Measurements from ENCODE around the gene ADIPOR1.
A peak's percentile ranks its signal among the peaks of the same experiment; 100 is the strongest.
"Not testable (repeated sequence)": the region's sequence is repeated elsewhere in the genome, so short reads cannot be mapped to it uniquely, and the experiment has no call there.

ADIPOR1 gene, protein sequence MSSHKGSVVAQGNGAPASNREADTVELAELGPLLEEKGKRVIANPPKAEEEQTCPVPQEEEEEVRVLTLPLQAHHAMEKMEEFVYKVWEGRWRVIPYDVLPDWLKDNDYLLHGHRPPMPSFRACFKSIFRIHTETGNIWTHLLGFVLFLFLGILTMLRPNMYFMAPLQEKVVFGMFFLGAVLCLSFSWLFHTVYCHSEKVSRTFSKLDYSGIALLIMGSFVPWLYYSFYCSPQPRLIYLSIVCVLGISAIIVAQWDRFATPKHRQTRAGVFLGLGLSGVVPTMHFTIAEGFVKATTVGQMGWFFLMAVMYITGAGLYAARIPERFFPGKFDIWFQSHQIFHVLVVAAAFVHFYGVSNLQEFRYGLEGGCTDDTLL
- total RNA-seq = 98.6 to 131 reads per million in 2 experiments

DNA sequence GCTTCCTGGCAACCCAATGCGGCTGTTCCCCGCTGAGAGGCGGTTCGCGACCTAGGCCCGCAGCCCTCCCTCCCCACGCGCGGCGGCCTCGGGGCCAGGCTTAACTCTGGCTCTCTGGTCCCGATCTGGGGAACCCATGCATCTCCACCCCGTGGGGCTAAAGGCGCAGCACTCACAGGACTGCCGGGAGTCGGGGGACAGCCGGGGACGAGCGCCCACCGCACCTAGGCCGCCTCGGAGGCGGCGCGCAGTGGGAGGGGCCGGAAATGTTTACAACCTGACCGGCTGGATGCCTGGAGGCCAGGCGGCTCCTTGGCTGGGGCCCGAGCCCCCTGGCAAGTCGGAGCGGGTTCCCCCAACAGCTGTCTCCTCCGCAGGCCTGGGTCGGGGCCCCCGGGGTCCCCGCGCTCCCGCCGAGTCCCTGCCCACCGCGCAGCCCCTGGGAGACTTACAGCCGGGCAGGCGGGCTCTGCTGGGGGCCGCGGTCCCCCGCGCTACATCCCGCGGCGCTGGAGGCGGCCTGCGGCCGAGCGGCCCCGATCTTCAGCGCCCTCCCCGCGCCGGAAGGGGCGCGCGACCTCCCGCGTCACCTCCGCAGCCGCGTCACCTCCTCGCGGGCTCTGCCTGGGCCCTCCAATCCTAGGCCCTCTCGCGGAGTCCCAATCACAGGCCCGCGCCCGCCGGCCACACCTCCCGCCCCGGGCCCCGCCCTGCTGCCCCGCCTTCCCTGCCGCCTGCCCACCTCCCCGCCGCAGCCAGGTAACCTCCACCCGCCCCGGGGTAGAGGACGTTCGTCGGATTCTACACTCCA is at the start of gene ADIPOR1:
Gene ADIPOR1 (minus strand): TSS at position 580 of the 811 bp plus-strand sequence. CDS start 7,242 bp downstream, outside the sequence.
- peak; percentile 91 for DNase-seq (ENCODE audit: low read depth)

DNA sequence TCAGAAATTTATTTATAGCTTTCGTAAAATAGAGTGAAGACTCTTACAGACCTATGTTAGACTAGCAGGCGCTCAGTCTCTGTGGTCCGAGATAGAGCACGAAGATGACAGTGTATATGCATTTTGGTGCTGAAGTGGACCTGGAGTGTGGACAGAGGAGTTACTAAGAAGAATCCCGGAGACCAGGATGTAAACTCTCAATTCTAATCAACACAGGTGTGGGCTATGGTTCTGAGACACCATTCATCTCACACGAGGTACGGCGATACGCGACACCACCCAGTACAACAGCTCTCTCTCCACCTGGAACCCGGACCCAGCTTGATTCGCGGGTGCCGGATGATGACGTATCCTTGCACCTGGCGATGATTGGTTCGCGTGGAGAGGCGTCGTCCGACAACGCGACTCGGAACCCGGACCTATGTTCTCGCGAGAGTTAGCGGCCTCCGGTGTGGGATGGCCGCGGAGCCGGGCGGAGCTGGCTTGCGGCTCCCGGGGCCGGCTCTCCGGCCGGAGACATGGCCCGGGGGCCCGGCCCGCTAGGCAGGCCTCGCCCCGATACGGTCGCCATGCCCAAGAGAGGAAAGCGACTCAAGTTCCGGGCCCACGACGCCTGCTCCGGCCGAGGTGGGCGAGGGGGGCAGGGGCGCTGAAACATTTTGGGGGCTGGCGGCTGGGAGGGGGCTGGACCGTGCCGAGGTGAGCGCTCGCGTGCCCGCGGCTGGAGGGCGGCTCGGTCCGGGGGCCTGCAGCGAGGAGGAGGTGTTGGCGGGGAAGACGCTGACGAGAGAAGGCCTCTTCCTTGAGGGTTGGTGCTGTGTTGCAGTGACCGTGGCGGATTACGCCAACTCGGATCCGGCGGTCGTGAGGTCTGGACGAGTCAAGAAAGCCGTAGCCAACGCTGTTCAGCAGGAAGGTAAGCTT is 49.1 kb upstream of the ADIPOR1 start, which contains the start of gene TMEM183A:
Gene TMEM183A (plus strand): TSS at position 427 of the 924 bp plus-strand sequence. CDS start 92 bp downstream, at position 519.
- peak; percentile 94 for DNase-seq (ENCODE audit: low read depth)

DNA sequence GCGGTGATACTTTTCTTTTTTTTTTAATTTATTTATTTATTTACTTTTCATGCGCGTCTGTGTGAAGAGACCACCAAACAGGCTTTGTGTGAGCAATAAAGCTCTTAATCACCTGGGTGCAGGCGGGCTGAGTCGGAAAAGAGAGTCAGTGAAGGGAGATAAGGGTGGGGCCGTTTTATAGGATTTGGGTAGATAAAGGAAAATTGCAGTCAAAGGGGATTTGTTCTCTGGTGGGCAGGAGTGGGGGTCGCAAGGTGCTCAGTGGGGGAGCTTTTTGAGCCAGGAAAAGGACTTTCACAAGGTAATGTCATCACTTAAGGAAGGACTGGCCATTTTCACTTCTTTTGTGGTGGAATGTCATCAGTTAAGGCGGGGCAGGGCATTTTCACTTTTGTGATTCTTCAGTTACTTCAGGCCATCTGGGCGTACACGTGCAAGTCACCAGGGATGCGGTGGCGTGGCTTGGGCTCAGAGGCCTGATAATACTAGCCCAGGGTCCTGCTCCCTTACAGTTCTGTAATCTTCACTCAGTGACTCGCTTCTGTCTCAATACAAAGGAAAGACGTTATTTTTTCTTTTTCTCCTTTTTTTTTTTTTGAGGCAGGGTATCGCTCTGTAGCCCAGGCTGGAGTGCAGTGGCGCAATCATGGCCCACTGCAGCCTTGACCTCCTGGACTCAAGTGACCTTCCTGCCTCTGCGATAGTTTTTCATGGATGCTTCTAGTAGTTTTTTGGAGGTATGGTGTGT is 47.5 kb upstream of the ADIPOR1 start:
- not testable (repeated sequence) for DNase-seq (ENCODE audit: low read depth)

DNA sequence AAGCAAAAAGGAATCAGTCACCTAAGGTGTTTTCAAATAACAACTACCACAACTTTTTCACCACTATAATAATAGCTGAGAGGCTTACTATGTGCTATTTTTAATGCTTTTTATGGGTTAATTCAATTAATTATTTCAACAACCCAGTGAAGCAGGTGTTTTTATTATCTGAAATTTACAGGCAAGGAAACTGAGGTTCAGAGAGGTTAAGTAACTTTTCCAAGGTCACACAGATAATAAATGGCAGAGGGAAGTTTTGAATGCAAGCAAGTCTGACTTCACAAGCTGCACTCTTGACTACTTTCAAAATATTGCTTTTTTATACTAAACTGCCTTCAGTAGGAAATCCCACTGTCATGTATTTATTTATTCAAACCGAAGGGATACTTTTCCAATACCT is 44.8 kb upstream of the ADIPOR1 start:
- DNase-seq (ENCODE audit: low read depth) = no peak

- DNase-seq (ENCODE audit: low read depth) = no peak
These were observed 43.9 kb upstream of the ADIPOR1 start for GRCh38 chr1:203001986-203002385.

- DNase-seq (ENCODE audit: low read depth) = no peak
These were observed 42.3 kb upstream of the ADIPOR1 start for GRCh38 chr1:203000217-203000944.

- peak; percentile 51 for DNase-seq (ENCODE audit: low read depth)
These were observed 41.0 kb upstream of the ADIPOR1 start for GRCh38 chr1:202998836-202999750.

- no peak for DNase-seq (ENCODE audit: low read depth)
These were observed 36.6 kb upstream of the ADIPOR1 start for GRCh38 chr1:202994756-202995155.

DNA sequence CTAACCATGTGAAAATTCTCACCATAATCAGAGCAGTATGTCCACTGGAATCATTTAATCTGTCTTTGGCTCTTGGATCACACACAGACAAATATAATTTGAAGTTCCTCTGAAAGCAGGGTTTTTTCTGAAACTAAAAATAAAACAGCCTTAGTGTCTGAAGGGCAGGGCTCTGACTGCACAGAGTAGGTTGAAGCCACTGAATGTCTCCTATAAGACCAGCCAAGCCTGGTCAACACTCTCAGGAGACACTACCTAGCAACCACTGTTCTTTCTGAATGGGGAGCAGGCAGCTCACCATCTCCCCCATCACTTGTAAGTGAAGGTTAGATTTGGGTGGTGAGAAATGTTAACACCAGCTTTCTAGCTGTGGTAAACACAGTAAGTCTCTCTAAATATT is 33.0 kb upstream of the ADIPOR1 start:
- no peak for DNase-seq (ENCODE audit: low read depth)

DNA sequence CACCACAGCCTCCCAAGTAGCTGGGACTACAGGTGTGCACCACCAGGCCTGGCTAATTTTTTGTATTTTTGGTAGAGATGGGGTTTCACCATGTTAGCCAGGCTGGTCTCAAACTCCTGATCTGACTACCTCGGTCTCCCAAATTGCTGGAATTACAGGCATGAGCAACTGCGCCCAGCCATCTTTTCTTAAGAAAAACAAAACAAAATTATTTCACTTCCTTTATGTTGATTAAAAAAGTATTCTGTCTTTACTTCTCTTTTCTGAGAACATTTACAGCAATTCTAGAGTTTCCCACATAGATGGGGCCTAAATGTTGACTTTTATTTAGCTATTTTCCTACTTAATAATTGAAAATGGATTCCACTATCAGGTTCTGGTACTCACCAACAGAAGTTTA is 31.8 kb upstream of the ADIPOR1 start:
- DNase-seq (ENCODE audit: low read depth) = no peak

DNA sequence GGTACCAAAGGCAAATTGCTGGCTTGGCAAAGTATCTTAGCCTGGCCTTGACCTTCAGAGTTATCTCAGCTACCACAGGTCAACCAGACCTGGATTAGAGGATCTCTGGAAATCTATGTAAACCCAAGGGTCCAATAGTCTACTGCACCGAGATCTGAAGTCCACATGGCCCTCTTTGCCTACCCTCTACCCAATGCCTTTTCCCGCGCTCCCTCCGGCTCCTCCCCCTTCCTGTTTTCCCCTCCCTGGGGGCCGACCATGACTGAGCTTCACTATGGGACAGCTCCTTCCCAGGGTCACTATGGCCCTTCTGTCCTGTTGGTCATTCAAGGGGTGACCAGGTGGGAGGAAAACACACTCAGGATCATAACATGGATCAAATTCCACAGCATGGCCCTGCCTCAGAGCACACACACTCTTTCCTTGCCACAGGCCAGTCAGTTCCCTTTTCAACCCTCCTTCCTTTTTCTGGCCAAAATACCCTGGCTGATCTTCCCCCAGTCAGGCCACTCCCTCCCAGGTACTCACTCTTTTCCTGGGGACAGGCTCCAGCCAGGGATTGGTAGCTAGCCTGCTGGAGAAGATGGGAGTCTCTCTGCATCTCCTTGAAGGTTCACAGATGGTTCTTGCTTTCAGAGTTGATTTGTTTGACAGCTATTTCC is 29.9 kb upstream of the ADIPOR1 start:
- DNase-seq (ENCODE audit: low read depth) = no peak

- DNase-seq (ENCODE audit: low read depth) = no peak
These were observed 29.1 kb upstream of the ADIPOR1 start for GRCh38 chr1:202987255-202987654.

DNA sequence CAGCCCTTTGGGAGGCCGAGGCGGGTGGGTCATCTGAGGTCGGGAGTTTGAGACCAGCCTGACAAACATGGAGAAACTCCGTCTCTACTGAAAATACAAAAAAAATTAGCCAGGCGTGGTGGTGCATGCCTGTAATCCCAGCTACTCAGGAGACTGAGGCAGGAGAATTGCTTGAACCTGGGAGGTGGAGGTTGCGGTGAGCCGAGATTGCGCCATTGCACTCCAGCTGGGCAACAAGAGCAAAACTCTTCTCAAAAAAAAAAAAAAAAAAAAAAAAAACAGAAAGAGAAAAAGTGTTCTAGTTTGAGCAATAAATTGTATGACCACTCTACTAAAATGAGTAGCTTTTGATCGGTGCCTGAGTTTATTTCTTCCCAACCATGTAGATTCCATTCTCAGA is 28.0 kb upstream of the ADIPOR1 start:
- DNase-seq (ENCODE audit: low read depth) = not testable (repeated sequence)

DNA sequence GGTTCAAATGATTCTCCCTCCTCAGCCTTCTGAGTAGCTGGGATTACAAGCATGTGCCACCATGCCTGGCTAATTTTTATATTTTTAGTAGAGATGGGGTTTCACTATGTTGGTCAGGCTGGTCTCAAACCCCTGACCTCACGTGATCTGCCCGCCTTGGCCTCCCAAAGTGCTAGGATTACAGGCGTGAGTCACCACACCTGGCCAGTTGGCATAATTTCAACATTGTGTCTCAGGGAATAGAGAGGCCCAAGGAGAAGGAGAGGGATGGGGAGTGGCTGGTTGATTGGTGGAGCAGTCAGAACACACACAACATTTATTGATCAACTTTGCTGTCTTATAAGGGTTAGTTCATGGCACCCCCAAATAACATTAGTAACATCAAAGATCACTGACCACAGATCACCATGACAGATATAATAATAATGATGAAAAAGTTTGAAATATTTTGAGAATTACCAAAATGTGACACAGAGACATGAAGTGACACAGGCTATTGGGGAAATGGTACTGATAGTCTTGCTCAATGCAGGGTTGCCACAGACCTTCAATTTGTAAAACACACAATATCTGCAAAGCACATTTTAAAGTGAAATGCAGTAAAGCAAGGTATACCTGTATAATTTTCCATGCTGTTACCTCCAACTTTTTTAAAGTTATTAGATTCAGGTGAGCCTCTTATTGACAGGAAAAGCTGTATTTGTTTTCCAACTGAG is 24.8 kb upstream of the ADIPOR1 start:
- no peak for DNase-seq (ENCODE audit: low read depth)

- DNase-seq (ENCODE audit: low read depth) = no peak
These were observed 23.8 kb upstream of the ADIPOR1 start for GRCh38 chr1:202981939-202982338.

GRCh38 chr1:202979459-202979858 is 21.3 kb upstream of the ADIPOR1 start:
- no peak for DNase-seq (ENCODE audit: low read depth)

GRCh38 chr1:202976633-202977032 is 18.5 kb upstream of the ADIPOR1 start:
- no peak for DNase-seq (ENCODE audit: low read depth)

DNA sequence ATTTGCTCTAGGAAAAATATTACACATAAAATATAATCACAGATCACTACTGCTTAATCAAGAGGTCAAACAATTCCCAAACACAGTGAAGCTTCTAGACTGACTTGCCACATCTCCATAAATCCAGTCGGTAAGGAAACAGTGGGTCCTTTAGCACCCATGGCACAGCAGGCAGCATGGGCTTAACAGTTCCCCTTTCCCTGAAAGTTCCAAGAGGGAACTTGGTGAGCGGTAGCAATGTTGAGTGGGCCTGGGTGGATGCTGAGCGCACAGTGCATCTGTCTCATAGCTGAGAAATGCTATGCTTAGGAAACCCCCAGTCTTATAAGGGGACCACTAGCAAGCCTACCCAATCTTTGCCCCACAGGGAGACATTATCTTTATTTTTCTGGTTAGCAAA is 16.7 kb upstream of the ADIPOR1 start:
- DNase-seq (ENCODE audit: low read depth) = no peak

Measured in T follicular helper cell (primary cell).